Smooth muscle cell (in vitro differentiated cells): Measurements from ENCODE around the gene CPAMD8. TPM values are rescaled to one million over a fixed set of nuclear protein-coding genes. Genes with fewer than 3 reads are reported as not detected.

Experiments used
- DNase-seq: peaks from one replicate; lab custom pipeline; 2025; ENCODE audit not compliant: unreplicated experiment; lab: John Stamatoyannopoulos, UW
- H2AFZ ChIP-seq: fragments of 200-600 bp; sonication (generic); 2 replicates; pipeline ENCODE4 v1.6.0; 2016; ENCODE audit warnings: antibody characterized with exemption, low read depth, mild to moderate bottlenecking
- H3F3A ChIP-seq: fragments of 200-600 bp; sonication (generic); 2 replicates; pipeline ENCODE4 v1.6.0; 2017; ENCODE audit warnings: antibody characterized with exemption, low read depth
- H3K27ac ChIP-seq: fragments of 200-600 bp; sonication (generic); 2 replicates; pipeline ENCODE4 v1.5.1; 2016; ENCODE audit warnings: low read depth, mild to moderate bottlenecking
- H3K27me3 ChIP-seq: fragments of 200-600 bp; sonication (generic); 2 replicates; pipeline ENCODE4 v1.6.1; 2016; ENCODE audit warnings: low read depth, mild to moderate bottlenecking
- H3K36me3 ChIP-seq: fragments of 200-600 bp; sonication (generic); 2 replicates; pipeline ENCODE4 v1.5.1; 2016; ENCODE audit warnings: low read depth
- H3K4me1 ChIP-seq: fragments of 200-600 bp; sonication (generic); 2 replicates; pipeline ENCODE4 v1.5.1; 2016; ENCODE audit warnings: low read depth
- H3K4me2 ChIP-seq: fragments of 200-600 bp; sonication (generic); 2 replicates; pipeline ENCODE4 v1.6.0; 2016; ENCODE audit warnings: mild to moderate bottlenecking
- H3K4me3 ChIP-seq: fragments of 200-600 bp; sonication (generic); 2 replicates; pipeline ENCODE4 v1.5.1; 2016; ENCODE audit warnings: mild to moderate bottlenecking
- H3K79me2 ChIP-seq: fragments of 200-600 bp; sonication (generic); 2 replicates; pipeline ENCODE4 v1.6.0; 2016; ENCODE audit warnings: low read depth, mild to moderate bottlenecking
- H3K9ac ChIP-seq: fragments of 200-600 bp; sonication (generic); 2 replicates; pipeline ENCODE4 v1.6.0; 2016; ENCODE audit warnings: low read depth
- H3K9me3 ChIP-seq: fragments of 200-600 bp; sonication (generic); replicated peaks from 2 replicates; pipeline ENCODE4 v1.5.1; 2016; ENCODE audit warnings: low read depth
- H4K20me1 ChIP-seq: fragments of 200-600 bp; sonication (generic); 2 replicates; pipeline ENCODE4 v1.6.0; 2016; ENCODE audit warnings: low read depth
- WGBS: methylation state at CpG from one replicate; pipeline ENCODE4 v1.1.7; 2016; ENCODE audit warnings: low lambda C conversion rate; 5-methylcytosine and 5-hydroxymethylcytosine counted together
- polyA plus RNA-seq: library from polyadenylated mRNA; unstranded; fragments of >200 nt; fragmentation: Nextera tagmentation; extraction: Ambion mirVana; gene quantifications from 2 replicates; pipeline ENCODE4 v1.2.1, GENCODE V29; 2016
- total RNA-seq: library from RNA; depleted of rRNA; stranded (reverse); fragments of >200 nt; gene quantifications from 2 replicates; pipeline ENCODE4 v1.2.3, GENCODE V29; 2014
- TF ChIP-seq, protein P1 (sequence below): fragments of 200-600 bp; sonication (generic); IDR thresholded peaks from 2 replicates; pipeline ENCODE4 v1.5.1; 2017; ENCODE audit warnings: borderline replicate concordance, mild to moderate bottlenecking, antibody characterized with exemption; ENCODE audit not compliant: insufficient read depth, poor library complexity, severe bottlenecking

Gene CPAMD8
- total and polyA plus RNA-seq, 2 experiments from 2014 or later, result 0.81 to 9.4 TPM

- Histone ChIP-seq H3K9ac (no peak overlapping the region), H3K79me2 (peaks cover 7% of the 10 kb centered on the region), H3K36me3 (no peaks in the 10 kb centered on the region), H2AFZ (no peak overlapping the region), H4K20me1 (no peaks in the 10 kb centered on the region), H3K27me3 (no peaks in the 10 kb centered on the region), H3F3A (no peaks in the 10 kb centered on the region), H3K4me1 (peaks cover 4% of the 10 kb centered on the region), H3K4me2 (no peak overlapping the region), H3K4me3 (no peak overlapping the region), H3K27ac (no peak overlapping the region), H3K9me3 (no peaks in the 10 kb centered on the region)
- WGBS, result 91% methylated on average over 9 of the region's 9 CpGs
- TF ChIP-seq, protein P1, sequence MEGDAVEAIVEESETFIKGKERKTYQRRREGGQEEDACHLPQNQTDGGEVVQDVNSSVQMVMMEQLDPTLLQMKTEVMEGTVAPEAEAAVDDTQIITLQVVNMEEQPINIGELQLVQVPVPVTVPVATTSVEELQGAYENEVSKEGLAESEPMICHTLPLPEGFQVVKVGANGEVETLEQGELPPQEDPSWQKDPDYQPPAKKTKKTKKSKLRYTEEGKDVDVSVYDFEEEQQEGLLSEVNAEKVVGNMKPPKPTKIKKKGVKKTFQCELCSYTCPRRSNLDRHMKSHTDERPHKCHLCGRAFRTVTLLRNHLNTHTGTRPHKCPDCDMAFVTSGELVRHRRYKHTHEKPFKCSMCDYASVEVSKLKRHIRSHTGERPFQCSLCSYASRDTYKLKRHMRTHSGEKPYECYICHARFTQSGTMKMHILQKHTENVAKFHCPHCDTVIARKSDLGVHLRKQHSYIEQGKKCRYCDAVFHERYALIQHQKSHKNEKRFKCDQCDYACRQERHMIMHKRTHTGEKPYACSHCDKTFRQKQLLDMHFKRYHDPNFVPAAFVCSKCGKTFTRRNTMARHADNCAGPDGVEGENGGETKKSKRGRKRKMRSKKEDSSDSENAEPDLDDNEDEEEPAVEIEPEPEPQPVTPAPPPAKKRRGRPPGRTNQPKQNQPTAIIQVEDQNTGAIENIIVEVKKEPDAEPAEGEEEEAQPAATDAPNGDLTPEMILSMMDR, result no peak
- DNase-seq, result no peak
Observed at GRCh38 chr19:17069193-17069592, 42.6 kb upstream of the CPAMD8 start.

DNA sequence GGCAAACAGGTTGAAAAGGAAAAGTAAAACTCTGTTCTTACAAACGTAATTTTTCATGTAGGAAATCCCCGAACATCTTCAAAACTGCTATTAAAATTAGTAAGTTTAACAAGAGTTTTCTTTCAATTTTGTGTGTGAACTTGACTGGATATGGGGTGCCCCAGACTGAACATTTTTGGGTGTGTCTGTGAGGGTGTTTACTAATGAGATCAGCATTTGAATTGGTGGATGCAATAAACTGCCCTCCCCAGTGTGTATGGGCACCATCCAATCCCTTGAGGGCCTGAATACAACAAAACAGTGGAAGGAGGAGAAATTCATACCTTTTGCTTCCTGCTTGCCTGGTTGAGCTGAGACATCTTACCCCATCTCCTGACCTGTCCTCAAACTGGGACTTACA lies 36.8 kb upstream of the CPAMD8 start:
- H4K20me1 ChIP-seq, result no peaks in the 10 kb centered on the region
- H3F3A ChIP-seq, result no peaks in the 10 kb centered on the region
- H3K9me3 ChIP-seq, result peaks cover 8% of the 10 kb centered on the region
- H3K36me3 ChIP-seq, result peaks cover 14% of the 10 kb centered on the region
- WGBS, result 95% methylated on average over 2 of the region's 2 CpGs
- TF ChIP-seq, protein P1, result no peak
- H3K27me3 ChIP-seq, result no peaks in the 10 kb centered on the region
- H3K4me3 ChIP-seq, result no peak overlapping the region
- no peak overlapping the region for H3K27ac ChIP-seq
- H2AFZ ChIP-seq, result no peak overlapping the region
- no peak for DNase-seq
- H3K9ac ChIP-seq, result no peak overlapping the region
- H3K4me1 ChIP-seq, result no peaks in the 10 kb centered on the region
- no peaks in the 10 kb centered on the region for H3K79me2 ChIP-seq
- H3K4me2 ChIP-seq, result no peak overlapping the region

DNA sequence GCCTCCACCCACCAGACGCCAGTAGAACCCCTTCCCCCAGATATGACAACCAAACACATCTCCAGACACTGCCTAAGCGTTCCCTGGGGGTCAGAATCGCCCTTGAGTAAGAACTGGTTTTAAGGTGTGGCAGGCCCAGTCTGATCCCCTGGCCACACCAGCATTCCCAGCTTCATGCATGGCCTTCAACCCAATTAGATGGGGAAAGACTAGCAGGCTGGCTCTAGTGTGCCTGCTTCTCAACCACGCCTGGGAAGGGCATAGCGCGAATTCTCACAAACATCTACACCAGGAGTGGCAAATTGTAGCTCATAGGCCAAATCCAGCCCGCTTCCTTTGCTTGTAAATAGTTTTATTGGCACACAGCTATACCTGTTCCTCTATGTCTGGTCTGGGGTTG lies 35.1 kb upstream of the CPAMD8 start:
- H4K20me1 ChIP-seq, result no peaks in the 10 kb centered on the region
- H3K4me3 ChIP-seq, result no peak overlapping the region
- DNase-seq, result no peak
- H3F3A ChIP-seq, result no peaks in the 10 kb centered on the region
- H3K27ac ChIP-seq, result no peak overlapping the region
- TF ChIP-seq, protein P1, result no peak
- H3K27me3 ChIP-seq, result no peaks in the 10 kb centered on the region
- peaks cover 16% of the 10 kb centered on the region for H3K36me3 ChIP-seq
- WGBS, result 89% methylated on average over 7 of the region's 7 CpGs
- H3K9me3 ChIP-seq, result peaks cover 12% of the 10 kb centered on the region
- no peak overlapping the region for H3K4me2 ChIP-seq
- no peak overlapping the region for H3K9ac ChIP-seq
- no peak overlapping the region for H2AFZ ChIP-seq
- H3K4me1 ChIP-seq, result no peaks in the 10 kb centered on the region
- no peaks in the 10 kb centered on the region for H3K79me2 ChIP-seq

GRCh38 chr19:17061205-17061604 lies 34.6 kb upstream of the CPAMD8 start:
- 99% methylated on average over 3 of the region's 3 CpGs for WGBS
- H3K27ac ChIP-seq, result no peak overlapping the region
- TF ChIP-seq, protein P1, result no peak
- H3K27me3 ChIP-seq, result no peaks in the 10 kb centered on the region
- DNase-seq, result no peak
- no peaks in the 10 kb centered on the region for H3K4me1 ChIP-seq
- H2AFZ ChIP-seq, result no peak overlapping the region
- peaks cover 16% of the 10 kb centered on the region for H3K36me3 ChIP-seq
- H3K9me3 ChIP-seq, result peaks cover 12% of the 10 kb centered on the region
- H3K4me2 ChIP-seq, result no peak overlapping the region
- no peaks in the 10 kb centered on the region for H4K20me1 ChIP-seq
- no peak overlapping the region for H3K4me3 ChIP-seq
- no peak overlapping the region for H3K9ac ChIP-seq
- H3K79me2 ChIP-seq, result no peaks in the 10 kb centered on the region
- no peaks in the 10 kb centered on the region for H3F3A ChIP-seq
